ENCODE results near the gene ALDH1L1. TPM values are rescaled to one million over a fixed set of nuclear protein-coding genes. Genes with fewer than 3 reads are reported as not detected.

The ALDH1L1 gene
- total and polyA plus RNA-seq, 2 of the 13 experiments (the other 11 are each of a cell fraction or from before 2014, with no cell fraction given): 11.2 to 28.7 TPM

DNA sequence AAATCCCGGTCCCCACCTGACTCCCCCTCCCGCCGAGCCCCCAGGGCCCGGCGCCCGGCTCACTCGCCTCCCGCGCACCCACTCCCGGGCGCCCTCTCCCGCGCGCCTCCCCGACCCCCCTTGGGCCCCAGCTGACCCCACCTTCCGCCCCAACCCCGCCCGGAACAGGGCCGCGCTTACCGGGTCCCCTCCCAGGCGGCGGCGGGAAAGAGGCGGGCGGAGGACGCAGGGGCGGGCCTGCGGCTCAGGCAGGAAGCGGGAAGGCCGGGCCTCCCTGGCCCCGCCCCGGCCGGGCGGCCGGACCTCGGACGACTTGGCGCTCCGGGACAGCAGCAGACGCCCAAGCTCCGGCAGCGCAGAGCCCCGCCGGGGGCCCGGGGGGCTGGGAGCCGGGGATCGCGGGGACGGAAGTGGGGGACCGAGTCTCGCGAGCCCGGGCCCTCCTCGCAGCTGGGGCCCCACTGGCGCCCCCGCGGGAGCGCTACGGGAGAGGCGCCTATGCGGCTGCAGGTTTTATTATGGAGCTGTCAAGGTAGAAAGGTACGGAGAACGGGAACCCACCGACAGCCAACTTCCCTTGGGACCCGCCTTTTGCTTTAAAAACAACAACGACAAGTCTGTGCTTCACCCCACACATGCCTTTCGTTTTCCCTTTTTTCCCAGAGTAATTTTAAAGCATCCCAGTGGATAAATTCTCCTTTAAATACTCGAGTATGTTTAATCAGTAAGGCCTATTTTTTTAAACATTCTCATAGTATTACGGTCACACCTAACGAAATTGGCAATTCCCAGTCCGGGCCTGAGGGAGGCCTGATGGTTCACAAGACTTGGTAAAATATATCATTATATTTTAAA, 96.2 kb downstream of the ALDH1L1 start, which contains the start of gene SLC41A3 (continued):
- no peak for TF ChIP-seq ZC3H4 (CRISPR knock-in tag; IDR thresholded peaks at IDR 0.05; ENCODE audit: borderline replicate concordance)
- TF ChIP-seq TAF1 (CRISPR knock-in tag; IDR thresholded peaks at IDR 0.05): peak; percentile 30; the same call in 1 of the 2 replicates
- TF ChIP-seq HMGXB4 (CRISPR knock-in tag; IDR thresholded peaks at IDR 0.05; ENCODE audit: borderline replicate concordance in 1 of 2, low read depth in 1 of 2): peak; percentile 60 to 68; a peak in 3 of 4 replicates
- TF ChIP-seq ZFY (CRISPR knock-in tag; IDR thresholded peaks at IDR 0.05): peak; percentile 27; the same call in 1 of the 2 replicates
- peak; percentile 44; the same call in 1 of the 2 replicates for TF ChIP-seq MEIS2 (CRISPR knock-in tag; IDR thresholded peaks at IDR 0.05)
- TF ChIP-seq RXRB (CRISPR knock-in tag; IDR thresholded peaks at IDR 0.05; ENCODE audit: borderline replicate concordance): 0 out of 2 replicates have a peak, but pooled peaks have one; percentile 5
- no peak for TF ChIP-seq MLX (CRISPR knock-in tag; IDR thresholded peaks at IDR 0.05)
- TF ChIP-seq POLR2G (IDR thresholded peaks at IDR 0.05; ENCODE audit: low read depth, low read length): peak; percentile 65
- TF ChIP-seq HOXD1 (CRISPR knock-in tag; IDR thresholded peaks at IDR 0.05): 0 out of 2 replicates have a peak, but pooled peaks have one; percentile 1
- peak; percentile 49 for TF ChIP-seq SKI (IDR thresholded peaks at IDR 0.05; ENCODE audit: partially characterized antibody)
- TF ChIP-seq GMEB1 (CRISPR knock-in tag; IDR thresholded peaks at IDR 0.05; ENCODE audit: borderline replicate concordance): peak; percentile 52
- TF ChIP-seq FOXC1 (CRISPR knock-in tag; IDR thresholded peaks at IDR 0.05; ENCODE audit: borderline replicate concordance): peak; percentile 14; the same call in 1 of the 2 replicates
- TF ChIP-seq ZBTB25 (CRISPR knock-in tag; IDR thresholded peaks at IDR 0.05): peak; percentile 97; the same call in 1 of the 2 replicates
- TF ChIP-seq ZNF180 (CRISPR knock-in tag; IDR thresholded peaks at IDR 0.05; ENCODE audit: borderline replicate concordance, low read depth): no peak
- TF ChIP-seq ZNF878 (CRISPR knock-in tag; IDR thresholded peaks at IDR 0.05): peak; percentile 77; the same call in 1 of the 2 replicates
- TF ChIP-seq ZNF101 (CRISPR knock-in tag; IDR thresholded peaks at IDR 0.05; ENCODE audit: borderline replicate concordance, low read depth): no peak
- peak; percentile 38; the same call in 1 of the 2 replicates for TF ChIP-seq TBX2 (CRISPR knock-in tag; IDR thresholded peaks at IDR 0.05; ENCODE audit: borderline replicate concordance)
- TF ChIP-seq POLR2AphosphoS5 (IDR thresholded peaks at IDR 0.05; ENCODE audit: low read depth, low read length): peak; percentile 51
- TF ChIP-seq, protein P1, sequence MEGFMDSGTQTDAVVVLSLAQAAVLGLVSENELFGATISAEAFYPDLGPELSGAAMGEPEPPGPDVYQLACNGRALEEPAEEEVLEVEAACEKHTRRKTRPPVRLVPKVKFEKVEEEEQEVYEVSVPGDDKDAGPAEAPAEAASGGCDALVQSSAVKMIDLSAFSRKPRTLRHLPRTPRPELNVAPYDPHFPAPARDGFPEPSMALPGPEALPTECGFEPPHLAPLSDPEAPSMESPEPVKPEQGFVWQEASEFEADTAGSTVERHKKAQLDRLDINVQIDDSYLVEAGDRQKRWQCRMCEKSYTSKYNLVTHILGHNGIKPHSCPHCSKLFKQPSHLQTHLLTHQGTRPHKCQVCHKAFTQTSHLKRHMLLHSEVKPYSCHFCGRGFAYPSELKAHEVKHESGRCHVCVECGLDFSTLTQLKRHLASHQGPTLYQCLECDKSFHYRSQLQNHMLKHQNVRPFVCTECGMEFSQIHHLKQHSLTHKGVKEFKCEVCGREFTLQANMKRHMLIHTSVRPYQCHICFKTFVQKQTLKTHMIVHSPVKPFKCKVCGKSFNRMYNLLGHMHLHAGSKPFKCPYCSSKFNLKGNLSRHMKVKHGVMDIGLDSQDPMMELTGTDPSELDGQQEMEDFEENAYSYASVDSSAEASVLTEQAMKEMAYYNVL (CRISPR knock-in tag; IDR thresholded peaks at IDR 0.05; ENCODE audit: borderline replicate concordance): 0 out of 2 replicates have a peak, but pooled peaks have one; percentile 29
- peak; percentile 69 for TF ChIP-seq POGZ (CRISPR knock-in tag; IDR thresholded peaks at IDR 0.05)

Measured in HepG2 (cell line).